Astrocyte (in vitro differentiated cells and primary cell): ENCODE measurements around the gene MED13L.

Experiments used
- EZH2 ChIP-seq: IDR thresholded peaks from 2 replicates; pipeline ENCODE4 v1.6.1; 2012; ENCODE audit warnings: mild to moderate bottlenecking, low read length, inconsistent platforms; ENCODE audit not compliant: insufficient read depth
- TF ChIP-seq, protein P1 (sequence below): IDR thresholded peaks from 2 replicates; pipeline ENCODE4 v1.5.1; 2011; ENCODE audit warnings: low read depth, mild to moderate bottlenecking, inconsistent platforms, low read length, moderate library complexity; ENCODE audit not compliant: insufficient read depth

DNA sequence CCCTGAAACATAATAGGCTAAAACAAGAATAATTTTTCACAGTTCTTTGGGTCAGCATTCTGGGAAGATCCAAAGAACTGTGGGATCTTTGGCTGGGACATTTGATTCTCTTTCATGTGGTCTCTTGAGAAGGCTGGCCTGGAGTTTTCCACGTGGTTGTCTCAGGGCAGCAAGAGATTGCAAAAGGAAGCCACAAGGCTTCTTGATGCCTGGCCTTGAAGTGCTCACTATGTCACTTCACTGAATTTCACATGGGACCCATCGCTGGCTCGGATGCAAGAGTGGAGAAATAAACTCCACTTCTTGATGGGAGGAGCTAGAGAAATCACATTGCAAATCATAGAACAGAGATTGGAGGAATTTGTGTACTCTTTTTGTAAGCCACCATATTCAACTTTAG is 343.4 kb downstream of the MED13L start:
- TF ChIP-seq, protein P1, sequence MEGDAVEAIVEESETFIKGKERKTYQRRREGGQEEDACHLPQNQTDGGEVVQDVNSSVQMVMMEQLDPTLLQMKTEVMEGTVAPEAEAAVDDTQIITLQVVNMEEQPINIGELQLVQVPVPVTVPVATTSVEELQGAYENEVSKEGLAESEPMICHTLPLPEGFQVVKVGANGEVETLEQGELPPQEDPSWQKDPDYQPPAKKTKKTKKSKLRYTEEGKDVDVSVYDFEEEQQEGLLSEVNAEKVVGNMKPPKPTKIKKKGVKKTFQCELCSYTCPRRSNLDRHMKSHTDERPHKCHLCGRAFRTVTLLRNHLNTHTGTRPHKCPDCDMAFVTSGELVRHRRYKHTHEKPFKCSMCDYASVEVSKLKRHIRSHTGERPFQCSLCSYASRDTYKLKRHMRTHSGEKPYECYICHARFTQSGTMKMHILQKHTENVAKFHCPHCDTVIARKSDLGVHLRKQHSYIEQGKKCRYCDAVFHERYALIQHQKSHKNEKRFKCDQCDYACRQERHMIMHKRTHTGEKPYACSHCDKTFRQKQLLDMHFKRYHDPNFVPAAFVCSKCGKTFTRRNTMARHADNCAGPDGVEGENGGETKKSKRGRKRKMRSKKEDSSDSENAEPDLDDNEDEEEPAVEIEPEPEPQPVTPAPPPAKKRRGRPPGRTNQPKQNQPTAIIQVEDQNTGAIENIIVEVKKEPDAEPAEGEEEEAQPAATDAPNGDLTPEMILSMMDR, result no peak
- no peak for TF ChIP-seq EZH2
